ENCODE measurements around the gene NEK2. TPM values are rescaled to one million over a fixed set of nuclear protein-coding genes. Genes with fewer than 3 reads are reported as not detected.

The NEK2 gene
- total and polyA plus RNA-seq, 2 of the 13 experiments (the other 11 are each of a cell fraction or from before 2014, with no cell fraction given), result 10.9 to 40.8 TPM

GRCh38 chr1:211630236-211631081 is 45.0 kb downstream of the NEK2 start (continued):
- TF ChIP-seq ZNF761 (CRISPR knock-in tag; conservative IDR thresholded peaks at IDR 0.05) (0 out of 2 replicates have a peak, but pooled peaks have one; percentile 29), ZNF720 (CRISPR knock-in tag; IDR thresholded peaks at IDR 0.05) (no peak), MAF1 (CRISPR knock-in tag; IDR thresholded peaks at IDR 0.05; ENCODE audit: borderline replicate concordance) (no peak), GABPB1 (CRISPR knock-in tag; IDR thresholded peaks at IDR 0.05) (peak; percentile 36), NR2F1 (CRISPR knock-in tag; IDR thresholded peaks at IDR 0.05) (no peak), TOPORS (CRISPR knock-in tag; IDR thresholded peaks at IDR 0.05) (0 out of 2 replicates have a peak, but pooled peaks have one; percentile 33), HNF1A (IDR thresholded peaks at IDR 0.05; ENCODE audit: low read depth) (no peak), HNF1A (CRISPR knock-in tag; IDR thresholded peaks at IDR 0.05; ENCODE audit: borderline replicate concordance) (0 out of 2 replicates have a peak, but pooled peaks have one; percentile 25), ZNF639 (CRISPR knock-in tag; conservative IDR thresholded peaks at IDR 0.05) (no peak), ZNF512B (CRISPR knock-in tag; IDR thresholded peaks at IDR 0.05; ENCODE audit: borderline replicate concordance) (no peak), ZNF496 (CRISPR knock-in tag; IDR thresholded peaks at IDR 0.05; ENCODE audit: insufficient replicate concordance) (no peak), RXRB (CRISPR knock-in tag; IDR thresholded peaks at IDR 0.05; ENCODE audit: borderline replicate concordance) (peak; percentile 48; the same call in 1 of the 2 replicates), ZNF557 (CRISPR knock-in tag; IDR thresholded peaks at IDR 0.05) (no peak), JUND (CRISPR knock-in tag; IDR thresholded peaks at IDR 0.05) (no peak), IRF1 (CRISPR knock-in tag; IDR thresholded peaks at IDR 0.05; ENCODE audit: low read depth) (no peak), IRF9 (CRISPR knock-in tag; IDR thresholded peaks at IDR 0.05; ENCODE audit: borderline replicate concordance) (no peak), SOX13 (IDR thresholded peaks at IDR 0.05) (no peak), SOX13 (CRISPR knock-in tag; conservative IDR thresholded peaks at IDR 0.05 in 1 of 2, IDR thresholded peaks at IDR 0.05 in 1 of 2) (peak in 1 of 2 experiments; percentile 16; a peak in 1 of 4 replicates)

All from HepG2 (cell line).